Measurements from ENCODE around the gene NXPE3. TPM values are rescaled to one million over a fixed set of nuclear protein-coding genes. Genes with fewer than 3 reads are reported as not detected.
"Not testable (repeated sequence)": the region's sequence is repeated elsewhere in the genome, so short reads cannot be mapped to it uniquely, and the experiment has no call there.

The NXPE3 gene
- total RNA-seq, 1 donor from 2014 or later = 24.8 TPM

DNA sequence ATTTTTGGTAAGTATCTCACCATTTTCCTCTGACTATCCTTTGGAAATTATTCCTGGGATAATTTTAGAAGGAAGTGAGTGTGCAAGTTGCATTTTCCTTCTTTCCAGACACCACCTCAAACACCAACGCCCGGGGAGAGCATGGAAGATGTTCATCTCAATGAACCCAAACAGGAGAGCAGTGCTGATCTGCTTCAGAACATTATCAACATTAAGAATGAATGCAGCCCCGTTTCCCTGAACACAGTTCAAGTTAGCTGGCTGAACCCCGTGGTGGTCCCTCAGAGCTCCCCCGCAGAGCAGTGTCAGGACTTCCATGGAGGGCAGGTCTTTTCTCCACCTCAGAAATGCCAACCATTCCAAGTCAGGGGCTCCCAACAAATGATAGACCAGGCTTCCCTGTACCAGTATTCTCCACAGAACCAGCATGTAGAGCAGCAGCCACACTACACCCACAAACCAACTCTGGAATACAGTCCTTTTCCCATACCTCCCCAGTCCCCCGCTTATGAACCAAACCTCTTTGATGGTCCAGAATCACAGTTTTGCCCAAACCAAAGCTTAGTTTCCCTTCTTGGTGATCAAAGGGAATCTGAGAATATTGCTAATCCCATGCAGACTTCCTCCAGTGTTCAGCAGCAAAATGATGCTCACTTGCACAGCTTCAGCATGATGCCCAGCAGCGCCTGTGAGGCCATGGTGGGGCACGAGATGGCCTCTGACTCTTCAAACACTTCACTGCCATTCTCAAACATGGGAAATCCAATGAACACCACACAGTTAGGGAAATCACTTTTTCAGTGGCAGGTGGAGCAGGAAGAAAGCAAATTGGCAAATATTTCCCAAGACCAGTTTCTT lies 74.2 kb downstream of the NXPE3 start:
- DNase-seq = no peak

DNA sequence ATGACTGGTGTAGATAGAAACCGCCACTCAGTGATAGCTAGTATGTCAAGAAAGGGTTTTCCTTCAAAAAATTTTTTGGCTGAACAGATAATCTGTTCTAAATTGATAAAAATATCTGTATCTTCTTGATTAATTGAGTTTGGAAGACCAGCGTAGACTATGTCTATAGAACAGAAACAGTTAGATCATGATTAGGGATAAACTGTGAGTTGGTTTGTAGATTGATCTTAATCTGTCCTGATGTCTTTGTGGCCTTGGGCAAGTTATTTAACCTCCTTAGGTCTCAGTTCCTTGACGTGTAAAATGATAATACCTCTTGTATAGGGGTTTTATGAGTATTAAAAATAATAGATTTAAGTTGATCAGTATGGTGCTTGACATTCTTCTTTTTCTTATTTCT lies 75.0 kb downstream of the NXPE3 start:
- no peak for DNase-seq

DNA sequence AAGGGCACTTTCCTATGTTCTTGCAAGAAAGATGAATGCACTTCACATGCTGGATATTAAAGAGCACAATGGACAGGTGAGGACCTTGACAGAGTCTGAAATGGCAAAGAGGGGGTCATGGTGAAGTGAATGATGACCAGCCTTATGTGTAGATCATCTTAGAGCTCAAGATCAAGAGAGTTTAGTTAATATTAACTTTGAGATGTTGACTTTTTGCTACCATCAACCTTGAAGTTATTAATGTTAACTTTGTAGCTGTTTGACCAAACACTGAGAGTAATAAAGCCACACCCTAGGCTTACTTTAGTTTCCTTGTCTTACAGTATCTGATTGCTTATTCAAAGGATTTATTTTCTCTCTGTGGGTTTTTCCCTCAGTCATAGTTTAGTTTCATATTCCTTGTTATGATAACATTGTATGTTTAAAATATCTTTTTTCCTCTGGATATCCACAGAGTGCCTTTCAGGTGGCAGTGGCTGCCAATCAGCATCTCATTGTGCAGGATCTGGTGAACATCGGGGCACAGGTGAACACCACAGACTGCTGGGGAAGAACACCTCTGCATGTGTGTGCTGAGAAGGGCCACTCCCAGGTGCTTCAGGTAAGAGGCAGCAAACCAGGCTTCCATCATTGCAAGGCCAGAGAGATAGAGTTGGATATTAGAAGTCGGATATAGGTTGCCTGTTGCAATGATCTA lies 75.7 kb downstream of the NXPE3 start:
- DNase-seq = no peak

DNA sequence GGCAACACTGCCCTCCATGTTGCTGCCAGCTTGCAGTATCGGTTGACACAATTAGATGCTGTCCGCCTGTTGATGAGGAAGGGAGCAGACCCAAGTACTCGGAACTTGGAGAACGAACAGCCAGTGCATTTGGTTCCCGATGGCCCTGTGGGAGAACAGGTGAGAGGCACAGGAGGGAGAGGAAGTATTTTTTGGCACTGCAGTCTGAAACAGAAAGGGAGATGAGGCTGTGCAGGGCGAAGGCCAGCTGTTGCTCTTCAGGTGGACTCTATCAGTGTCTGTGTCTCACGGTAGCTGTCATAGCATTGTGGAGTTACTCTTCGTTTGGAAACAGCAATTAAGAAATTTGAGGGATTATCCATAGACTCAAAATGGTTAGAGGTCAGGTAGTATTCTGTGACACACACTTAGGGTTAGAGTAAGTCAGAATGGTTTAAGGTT lies 78.3 kb downstream of the NXPE3 start:
- no peak for DNase-seq

DNA sequence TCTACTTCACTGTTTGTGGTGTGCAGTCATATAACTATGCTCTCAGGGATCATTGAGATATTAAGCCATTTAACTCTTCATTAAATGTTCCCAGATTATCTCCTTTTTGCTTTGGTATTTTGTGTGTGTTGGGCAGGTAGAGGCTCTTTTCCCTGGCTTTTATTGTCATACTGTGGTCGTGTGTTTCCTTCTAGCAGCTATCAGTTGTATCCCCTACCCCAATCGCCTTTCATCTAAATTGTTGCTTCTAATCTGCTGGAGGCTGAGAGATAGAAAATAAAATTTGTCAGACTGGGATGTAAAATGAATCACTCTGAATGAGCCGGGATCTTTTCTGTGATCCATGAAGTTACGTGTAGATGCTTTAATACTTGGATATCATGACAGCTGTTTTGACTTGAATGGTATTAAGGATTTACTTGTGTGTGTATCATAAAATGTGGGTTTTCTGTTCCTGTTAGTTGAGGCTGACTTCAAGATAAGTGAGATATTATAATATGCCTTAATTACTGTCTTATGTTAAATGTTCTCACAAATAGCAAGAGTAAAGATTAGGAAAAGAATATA lies 79.5 kb downstream of the NXPE3 start:
- DNase-seq = no peak

DNA sequence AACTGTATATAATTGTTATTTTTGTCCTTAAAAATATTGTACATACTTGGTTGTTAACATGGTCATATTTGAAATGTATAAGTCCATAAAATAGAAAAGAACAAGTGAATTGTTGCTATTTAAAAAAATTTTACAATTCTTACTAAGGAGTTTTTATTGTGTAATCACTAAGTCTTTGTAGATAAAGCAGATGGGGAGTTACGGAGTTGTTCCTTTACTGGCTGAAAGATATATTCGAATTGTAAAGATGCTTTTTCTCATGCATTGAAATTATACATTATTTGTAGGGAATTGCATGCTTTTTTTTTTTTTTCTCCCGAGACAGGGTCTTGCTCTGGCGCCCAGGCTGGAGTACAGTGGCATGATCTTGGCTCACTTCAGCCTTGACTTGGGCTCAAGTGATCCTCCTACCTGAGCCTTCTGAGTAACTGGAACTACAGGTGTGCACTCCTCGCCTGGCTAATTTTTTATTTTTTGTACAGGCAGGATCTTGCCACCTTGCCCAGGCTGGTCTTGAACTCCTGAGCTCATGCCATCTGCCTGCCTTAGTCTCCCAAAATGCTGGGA lies 81.0 kb downstream of the NXPE3 start:
- DNase-seq = no peak

DNA sequence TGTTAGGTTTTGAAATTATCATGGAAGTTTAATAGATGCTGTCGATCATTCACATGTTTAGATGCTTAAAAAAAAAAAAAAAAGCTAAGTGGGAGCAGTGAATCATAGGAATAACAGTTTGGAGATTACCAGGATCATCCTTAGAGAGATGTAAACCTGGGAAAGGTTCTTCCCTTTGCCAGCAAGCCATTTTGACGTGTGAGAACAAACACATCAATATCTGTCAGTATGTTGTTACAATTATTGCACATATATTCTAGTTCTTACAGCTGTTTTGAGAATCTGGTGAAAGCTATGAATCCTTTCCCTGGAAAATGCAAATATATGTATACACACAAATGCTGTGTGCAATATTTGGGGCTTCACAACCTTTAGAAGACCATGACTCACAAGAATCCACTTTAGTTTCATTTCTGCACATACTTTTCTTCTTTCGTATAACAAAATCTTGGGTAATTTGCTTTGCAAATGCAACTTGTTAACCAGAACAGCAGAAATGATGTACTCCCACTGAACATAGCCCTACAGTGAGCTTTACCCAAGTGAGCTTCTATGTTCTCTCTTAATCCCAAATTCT lies 82.3 kb downstream of the NXPE3 start:
- no peak for DNase-seq

DNA sequence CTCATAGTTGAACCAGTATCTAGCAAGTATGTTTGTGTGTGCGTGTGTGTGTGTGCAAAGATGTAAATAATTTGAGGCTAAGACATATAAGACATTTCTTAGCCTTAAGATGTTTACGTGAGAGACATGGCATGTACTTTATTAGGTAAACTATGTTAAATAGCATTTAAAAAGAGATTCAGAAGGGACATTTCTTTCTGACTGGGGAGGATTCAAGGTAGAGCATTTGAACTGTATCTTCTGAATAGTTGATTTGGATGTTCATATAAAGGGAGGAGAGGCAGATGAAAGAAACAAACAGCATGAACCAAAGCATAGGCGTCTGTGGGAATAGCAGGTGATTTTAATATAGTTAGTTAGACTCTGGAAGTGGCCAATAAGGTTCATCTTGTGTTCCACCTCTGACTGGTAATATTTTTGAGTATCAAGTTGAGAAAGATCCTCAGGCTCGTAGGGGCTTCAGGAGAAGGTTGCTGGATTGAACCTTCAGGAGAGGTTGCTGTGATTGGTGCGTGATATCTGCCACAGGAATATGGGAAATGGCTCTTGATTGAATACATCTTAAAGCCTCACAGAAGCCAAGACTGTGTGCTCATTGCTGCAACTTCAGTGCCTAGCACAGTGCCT lies 82.9 kb downstream of the NXPE3 start:
- DNase-seq = no peak

DNA sequence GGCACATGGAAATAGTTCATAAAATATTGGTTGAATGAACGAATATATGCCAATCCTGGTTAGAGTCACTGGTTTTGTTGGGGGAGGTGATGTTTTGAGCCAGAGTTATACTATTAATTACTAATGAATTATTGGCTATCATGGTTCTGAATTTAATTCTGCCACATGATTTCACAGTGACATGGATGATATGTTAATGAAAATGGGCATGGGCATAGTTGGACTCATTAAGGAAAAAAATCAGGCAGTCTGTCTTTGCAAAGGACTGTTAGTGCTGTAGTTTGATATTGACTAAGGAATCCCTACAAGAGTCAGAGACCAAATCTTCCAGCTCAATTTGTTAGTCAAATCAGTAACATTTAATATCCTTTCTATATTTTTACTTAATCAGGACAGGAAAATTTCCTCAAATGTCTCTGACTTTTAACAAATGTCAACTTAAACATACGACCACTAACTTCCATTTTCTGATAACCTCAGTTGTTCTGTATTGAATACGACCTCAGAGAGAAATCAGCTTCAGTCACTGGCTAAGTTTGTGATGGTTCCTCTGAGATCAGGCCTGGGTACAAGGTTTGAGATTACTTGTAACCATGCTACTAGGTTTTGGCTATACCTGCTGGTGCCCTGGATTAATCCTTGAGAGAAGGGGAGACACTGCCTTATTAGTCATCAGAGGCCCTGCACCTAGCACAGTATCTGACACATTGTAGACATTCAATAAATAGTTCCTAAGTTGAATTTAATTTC lies 83.6 kb downstream of the NXPE3 start:
- no peak for DNase-seq

DNA sequence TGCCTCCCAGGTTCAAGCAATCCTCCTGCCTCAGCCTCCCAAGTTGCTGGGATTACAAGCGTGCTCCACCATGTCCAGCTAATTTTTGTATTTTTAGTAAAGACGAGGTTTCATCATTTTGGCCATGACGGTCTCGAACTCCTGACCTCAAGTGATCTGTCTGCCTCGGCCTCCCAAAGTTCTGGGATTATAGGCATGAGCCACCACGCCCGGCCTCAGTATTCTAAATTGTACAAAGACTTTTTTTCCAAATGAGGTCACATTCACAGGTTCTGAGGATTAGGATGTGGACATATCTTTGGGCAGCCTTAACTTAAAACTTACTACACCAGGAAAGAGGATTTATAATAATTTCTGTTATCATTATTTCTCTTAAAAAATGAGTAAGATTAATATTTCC lies 85.9 kb downstream of the NXPE3 start:
- DNase-seq = not testable (repeated sequence)

DNA sequence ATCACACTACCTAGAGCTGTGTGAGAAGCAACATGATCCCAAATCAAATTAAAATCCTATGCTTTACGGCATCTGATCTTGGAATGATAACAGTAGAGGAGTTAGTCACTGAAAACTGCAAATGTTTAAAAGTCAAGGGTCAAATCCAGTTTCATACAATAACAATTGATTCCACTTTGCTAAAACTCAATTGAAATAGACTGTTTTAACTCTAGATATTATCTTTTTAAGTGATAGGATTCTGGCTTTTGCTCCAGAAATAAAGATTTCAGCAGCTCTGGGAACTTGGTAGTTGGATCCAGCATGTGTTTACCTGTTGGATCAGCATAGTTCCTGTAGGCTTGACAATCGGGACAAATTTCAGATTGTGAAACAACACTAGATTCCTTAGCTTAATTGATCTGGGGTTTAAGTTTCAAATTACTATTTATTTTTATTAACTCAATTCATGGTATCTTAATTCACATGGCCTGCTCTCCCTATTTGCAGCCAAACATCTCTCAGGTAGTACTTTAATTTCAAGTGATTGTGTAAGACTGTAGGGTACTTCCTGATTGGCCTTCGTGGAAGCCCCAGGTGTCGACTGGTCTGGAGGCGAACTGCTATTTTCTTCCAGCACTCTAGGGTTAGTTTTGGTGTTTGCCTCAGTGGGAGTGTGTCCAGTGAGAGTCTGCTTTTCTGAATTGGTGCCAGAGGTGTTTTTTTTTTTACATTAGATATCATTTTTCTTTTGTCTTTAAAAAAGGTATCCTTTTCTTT lies 86.9 kb downstream of the NXPE3 start:
- no peak for DNase-seq

DNA sequence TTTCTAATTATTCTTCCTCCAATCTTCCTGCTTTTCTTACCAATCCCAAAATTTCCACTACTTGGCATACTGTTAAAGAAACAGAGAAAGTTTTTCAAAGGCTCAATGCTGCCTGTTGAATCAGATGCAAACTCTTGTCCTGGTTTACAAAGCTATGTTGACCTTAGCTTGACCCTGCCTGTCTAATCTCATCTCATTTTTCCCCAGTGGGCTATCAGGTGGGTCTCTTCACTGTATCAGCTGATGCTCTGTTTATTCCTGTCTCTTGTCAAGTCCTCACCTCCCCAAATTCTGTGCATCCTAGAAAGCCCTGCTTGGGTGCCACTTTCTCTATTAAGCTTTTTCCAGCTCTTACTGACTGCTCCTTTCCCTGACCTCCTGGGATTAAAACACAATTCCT lies 88.5 kb downstream of the NXPE3 start:
- no peak for DNase-seq

DNA sequence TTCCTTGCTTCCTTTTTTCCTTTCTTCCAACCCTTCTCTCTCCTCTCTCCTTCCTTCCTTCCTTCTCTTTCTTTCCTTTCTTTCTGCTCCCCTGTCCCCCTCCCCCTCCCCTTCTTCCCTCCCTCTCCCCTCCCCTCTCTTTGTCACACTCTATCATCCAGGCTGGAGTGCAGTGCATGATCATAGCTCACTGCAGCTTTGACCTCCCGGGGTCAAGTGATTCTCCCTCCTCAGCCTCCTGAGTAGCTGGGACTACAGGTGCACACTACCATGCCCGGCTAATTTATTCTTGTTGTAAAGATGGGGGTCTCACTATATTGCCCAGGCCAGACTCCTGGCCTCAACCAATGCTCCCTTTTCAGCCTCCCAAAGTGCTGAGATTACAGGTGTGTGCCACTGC lies 89.0 kb downstream of the NXPE3 start:
- DNase-seq = no peak

DNA sequence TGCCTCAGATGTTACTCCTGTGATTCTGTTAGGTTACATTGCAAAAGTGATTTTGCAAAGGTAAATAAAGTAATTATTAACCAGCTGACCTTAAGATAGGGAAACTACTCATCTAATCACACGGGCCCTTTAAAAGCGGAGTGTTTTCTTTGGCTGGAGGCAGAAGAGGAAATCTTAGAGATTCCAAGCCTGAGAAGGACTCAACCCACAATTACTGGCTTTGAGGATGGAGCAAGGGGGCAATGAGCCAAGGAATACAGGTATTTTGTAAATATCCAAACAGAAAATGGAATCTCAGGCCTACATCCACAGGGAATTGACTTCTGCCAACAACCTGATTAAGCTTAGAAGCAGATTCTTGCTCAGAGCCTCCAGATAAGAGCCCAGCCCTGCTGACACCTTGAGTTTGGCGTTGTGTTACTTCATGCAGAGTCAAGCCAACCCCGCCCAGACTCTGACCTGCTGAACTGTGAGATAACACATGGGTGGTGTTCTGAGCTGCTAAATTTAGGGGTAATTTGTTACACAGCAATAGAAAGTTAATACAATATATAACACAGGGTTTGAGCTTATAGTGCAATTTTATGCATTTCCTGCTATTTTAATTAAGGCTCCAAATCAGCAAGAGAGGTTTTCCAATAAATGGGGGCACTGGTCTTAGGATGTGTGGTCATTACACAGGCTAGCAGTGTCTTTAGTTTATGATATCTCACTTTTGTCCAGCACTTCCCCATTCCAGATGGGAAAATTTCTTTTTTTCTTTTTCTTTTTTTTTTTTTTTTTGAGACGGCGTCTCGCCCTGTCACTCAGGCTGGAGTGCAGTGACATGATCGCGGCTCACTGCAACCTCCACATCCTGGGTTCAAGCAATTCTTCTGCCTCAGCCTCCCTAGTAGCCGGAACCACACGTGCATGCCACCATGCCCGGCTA lies 89.8 kb downstream of the NXPE3 start:
- DNase-seq = no peak

DNA sequence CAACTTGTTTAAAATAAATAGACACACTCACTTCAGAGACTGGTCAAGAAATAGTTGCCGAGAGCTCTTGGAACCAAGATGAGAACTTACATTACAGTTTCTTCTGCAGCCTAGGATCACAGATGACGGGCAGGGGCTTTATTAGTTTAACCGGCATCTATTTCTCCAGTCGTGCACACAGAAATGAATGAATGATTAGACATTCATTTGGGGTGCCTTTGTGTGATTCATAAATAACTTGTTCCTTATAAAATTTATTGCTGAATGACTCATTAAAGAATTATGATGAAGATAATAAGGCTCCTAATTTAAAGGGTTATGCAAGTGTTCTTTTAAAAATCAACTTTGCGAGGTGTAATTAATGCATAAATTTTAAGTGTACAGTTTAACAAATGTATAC lies 91.1 kb downstream of the NXPE3 start:
- DNase-seq = no peak

DNA sequence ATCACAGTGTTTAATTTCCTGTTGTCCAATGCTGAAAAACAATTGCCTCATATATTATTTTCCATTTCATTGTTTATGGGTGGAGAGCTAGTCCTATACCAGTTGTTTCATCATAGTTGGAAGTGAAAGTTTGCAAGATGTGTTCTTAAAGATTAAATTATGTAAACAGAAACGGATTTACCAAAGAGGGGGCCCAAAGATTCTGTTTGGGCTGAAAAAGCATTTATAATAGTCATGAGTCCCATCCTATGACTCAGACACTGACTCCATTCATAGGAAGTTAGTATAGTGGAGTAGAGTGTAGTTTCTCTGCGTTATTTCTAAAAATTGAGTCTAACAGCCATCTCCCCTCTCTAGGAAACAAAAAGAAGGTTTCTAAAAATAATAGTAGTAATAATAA lies 94.6 kb downstream of the NXPE3 start:
- DNase-seq = no peak

DNA sequence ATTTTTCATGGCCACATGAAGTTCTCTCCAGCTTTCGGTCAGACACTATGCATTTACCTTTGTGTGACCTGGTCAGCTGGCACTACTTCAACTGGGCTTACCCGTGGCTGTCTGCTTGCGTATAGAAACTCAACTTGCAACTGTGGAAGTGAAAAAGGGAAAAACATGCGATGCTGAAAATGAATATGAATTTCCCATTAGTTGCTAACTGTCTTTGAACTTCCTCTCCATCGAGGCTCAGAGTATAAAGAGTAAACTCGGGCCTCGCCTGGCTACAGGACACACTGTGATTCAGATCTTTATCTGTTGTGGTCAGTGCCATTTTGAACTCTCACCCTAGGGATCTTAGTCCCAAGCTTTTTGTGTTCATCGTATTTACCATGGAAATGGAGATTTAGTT lies 97.1 kb downstream of the NXPE3 start:
- DNase-seq = no peak

All from tongue (tissue), 2 donors.